ENCODE results near the gene MS4A10. TPM values are rescaled to one million over a fixed set of nuclear protein-coding genes. Genes with fewer than 3 reads are reported as not detected.

The MS4A10 gene
- total RNA-seq, 1 donor from 2014 or later = not detected

GRCh38 chr11:60771146-60771545 is 14.0 kb upstream of the MS4A10 start:
- peak; percentile 72 for DNase-seq (ENCODE audit: low spot score)
- H3K27me3 Mint-ChIP-seq (ENCODE audit: low read depth) = peaks cover 22% of the 10 kb centered on the region
- no peaks in the 10 kb centered on the region for H3K9me3 Mint-ChIP-seq (ENCODE audit: low read depth)
- no peaks in the 10 kb centered on the region for H3K36me3 Mint-ChIP-seq (ENCODE audit: low read depth)
- no peak overlapping the region for H3K27ac Mint-ChIP-seq (ENCODE audit: unreplicated experiment)
- H3K4me3 Mint-ChIP-seq (ENCODE audit: unreplicated experiment) = no peak overlapping the region
- peaks cover 22% of the 10 kb centered on the region for H3K4me1 Mint-ChIP-seq (ENCODE audit: low read depth)
- TF ChIP-seq CTCF (IDR thresholded peaks at IDR 0.05) = no peak

GRCh38 chr11:60771879-60772525 is 13.1 kb upstream of the MS4A10 start:
- Mint-ChIP-seq H3K27me3 (ENCODE audit: low read depth) (peaks cover 18% of the 10 kb centered on the region), H3K4me3 (ENCODE audit: unreplicated experiment) (no peak overlapping the region), H3K4me1 (ENCODE audit: low read depth) (peaks cover 27% of the 10 kb centered on the region), H3K27ac (ENCODE audit: unreplicated experiment) (no peak overlapping the region), H3K36me3 (ENCODE audit: low read depth) (no peaks in the 10 kb centered on the region), H3K9me3 (ENCODE audit: low read depth) (no peaks in the 10 kb centered on the region)
- TF ChIP-seq CTCF (IDR thresholded peaks at IDR 0.05) = no peak
- DNase-seq (ENCODE audit: low spot score) = peak; percentile 47

- peaks cover 16% of the 10 kb centered on the region for H3K27me3 Mint-ChIP-seq (ENCODE audit: low read depth)
- no peak for TF ChIP-seq CTCF (IDR thresholded peaks at IDR 0.05)
- H3K9me3 Mint-ChIP-seq (ENCODE audit: low read depth) = no peaks in the 10 kb centered on the region
- DNase-seq (ENCODE audit: low spot score) = peak; percentile 76
- no peak overlapping the region for H3K4me3 Mint-ChIP-seq (ENCODE audit: unreplicated experiment)
- peaks cover 33% of the 10 kb centered on the region for H3K4me1 Mint-ChIP-seq (ENCODE audit: low read depth)
- no peak overlapping the region for H3K27ac Mint-ChIP-seq (ENCODE audit: unreplicated experiment)
- no peaks in the 10 kb centered on the region for H3K36me3 Mint-ChIP-seq (ENCODE audit: low read depth)
These were observed 12.5 kb upstream of the MS4A10 start for GRCh38 chr11:60772666-60773065.

- Mint-ChIP-seq H3K27ac (ENCODE audit: unreplicated experiment) (no peak overlapping the region), H3K4me1 (ENCODE audit: low read depth) (peaks cover 36% of the 10 kb centered on the region), H3K4me3 (ENCODE audit: unreplicated experiment) (no peak overlapping the region), H3K36me3 (ENCODE audit: low read depth) (no peaks in the 10 kb centered on the region), H3K9me3 (ENCODE audit: low read depth) (no peaks in the 10 kb centered on the region), H3K27me3 (ENCODE audit: low read depth) (peaks cover 8% of the 10 kb centered on the region)
- peak; percentile 89 for DNase-seq (ENCODE audit: low spot score)
- TF ChIP-seq CTCF (IDR thresholded peaks at IDR 0.05) = no peak
These were observed 10.4 kb upstream of the MS4A10 start for GRCh38 chr11:60774726-60775125.

GRCh38 chr11:60775420-60775961 is 9.6 kb upstream of the MS4A10 start:
- no peak overlapping the region for H3K4me3 Mint-ChIP-seq (ENCODE audit: unreplicated experiment)
- H3K36me3 Mint-ChIP-seq (ENCODE audit: low read depth) = no peaks in the 10 kb centered on the region
- peaks cover 36% of the 10 kb centered on the region for H3K4me1 Mint-ChIP-seq (ENCODE audit: low read depth)
- H3K27me3 Mint-ChIP-seq (ENCODE audit: low read depth) = peaks cover 8% of the 10 kb centered on the region
- H3K9me3 Mint-ChIP-seq (ENCODE audit: low read depth) = no peaks in the 10 kb centered on the region
- H3K27ac Mint-ChIP-seq (ENCODE audit: unreplicated experiment) = peak overlapping the region; percentile 84
- peak; percentile 93 for TF ChIP-seq CTCF (IDR thresholded peaks at IDR 0.05)
- peak; percentile 66 for DNase-seq (ENCODE audit: low spot score)

Data from chondrocyte (in vitro differentiated cells).